Glutamatergic neuron (in vitro differentiated cells): ENCODE data around the gene HOXB5. TPM values are rescaled to one million over a fixed set of nuclear protein-coding genes. Genes with fewer than 3 reads are reported as not detected.

ENCODE experiments used
- DNase-seq: peaks from one replicate; pipeline ENCODE4 v3.0.0; 2022
- H3K27ac Mint-ChIP-seq: one replicate; pipeline ENCODE4 v1.8.0; 2020; ENCODE audit warnings: mild to moderate bottlenecking, mixed read lengths, inconsistent platforms; ENCODE audit not compliant: unreplicated experiment
- H3K27me3 Mint-ChIP-seq: one replicate; pipeline ENCODE4 v1.8.0; 2020; ENCODE audit warnings: mild to moderate bottlenecking, moderate library complexity, mixed read lengths, inconsistent platforms; ENCODE audit not compliant: unreplicated experiment
- H3K36me3 Mint-ChIP-seq: one replicate; pipeline ENCODE4 v1.8.0; 2020; ENCODE audit warnings: mild to moderate bottlenecking, mixed read lengths, inconsistent platforms; ENCODE audit not compliant: unreplicated experiment
- H3K4me1 Mint-ChIP-seq: one replicate; pipeline ENCODE4 v1.8.0; 2020; ENCODE audit warnings: mild to moderate bottlenecking, low read depth, mixed read lengths, inconsistent platforms; ENCODE audit not compliant: unreplicated experiment
- H3K4me3 Mint-ChIP-seq: one replicate; pipeline ENCODE4 v1.8.0; 2020; ENCODE audit warnings: mild to moderate bottlenecking, mixed read lengths, inconsistent platforms; ENCODE audit not compliant: unreplicated experiment
- H3K9me3 Mint-ChIP-seq: one replicate; pipeline ENCODE4 v1.8.0; 2020; ENCODE audit warnings: mild to moderate bottlenecking, moderate library complexity, mixed read lengths, inconsistent platforms; ENCODE audit not compliant: unreplicated experiment
- total RNA-seq: library from RNA; stranded (reverse); fragmentation: NEBNext Ultra II Directional; extraction: Animal tissue kit (Norgen Biotek cat#: 25700); gene quantifications from one replicate; pipeline ENCODE4 v1.2.1, GENCODE V29; 2021; ENCODE audit not compliant: unreplicated experiment
- TF ChIP-seq, protein P1 (sequence below): fragments of 200-600 bp; sonication (generic); IDR thresholded peaks from one replicate; pipeline ENCODE4 v1.5.0; 2021; ENCODE audit not compliant: partially characterized antibody, unreplicated experiment

Gene HOXB5
- total RNA-seq, 1 donor from 2014 or later = not detected

GRCh38 chr17:48577330-48577945 lies 16.1 kb downstream of the HOXB5 start:
- Mint-ChIP-seq H3K4me3 (no peak overlapping the region), H3K27ac (no peak overlapping the region), H3K27me3 (peaks cover 54% of the 10 kb centered on the region), H3K36me3 (no peaks in the 10 kb centered on the region), H3K4me1 (no peaks in the 10 kb centered on the region), H3K9me3 (peaks cover 19% of the 10 kb centered on the region)
- TF ChIP-seq, protein P1, sequence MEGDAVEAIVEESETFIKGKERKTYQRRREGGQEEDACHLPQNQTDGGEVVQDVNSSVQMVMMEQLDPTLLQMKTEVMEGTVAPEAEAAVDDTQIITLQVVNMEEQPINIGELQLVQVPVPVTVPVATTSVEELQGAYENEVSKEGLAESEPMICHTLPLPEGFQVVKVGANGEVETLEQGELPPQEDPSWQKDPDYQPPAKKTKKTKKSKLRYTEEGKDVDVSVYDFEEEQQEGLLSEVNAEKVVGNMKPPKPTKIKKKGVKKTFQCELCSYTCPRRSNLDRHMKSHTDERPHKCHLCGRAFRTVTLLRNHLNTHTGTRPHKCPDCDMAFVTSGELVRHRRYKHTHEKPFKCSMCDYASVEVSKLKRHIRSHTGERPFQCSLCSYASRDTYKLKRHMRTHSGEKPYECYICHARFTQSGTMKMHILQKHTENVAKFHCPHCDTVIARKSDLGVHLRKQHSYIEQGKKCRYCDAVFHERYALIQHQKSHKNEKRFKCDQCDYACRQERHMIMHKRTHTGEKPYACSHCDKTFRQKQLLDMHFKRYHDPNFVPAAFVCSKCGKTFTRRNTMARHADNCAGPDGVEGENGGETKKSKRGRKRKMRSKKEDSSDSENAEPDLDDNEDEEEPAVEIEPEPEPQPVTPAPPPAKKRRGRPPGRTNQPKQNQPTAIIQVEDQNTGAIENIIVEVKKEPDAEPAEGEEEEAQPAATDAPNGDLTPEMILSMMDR = no peak
- no peak for DNase-seq

DNA sequence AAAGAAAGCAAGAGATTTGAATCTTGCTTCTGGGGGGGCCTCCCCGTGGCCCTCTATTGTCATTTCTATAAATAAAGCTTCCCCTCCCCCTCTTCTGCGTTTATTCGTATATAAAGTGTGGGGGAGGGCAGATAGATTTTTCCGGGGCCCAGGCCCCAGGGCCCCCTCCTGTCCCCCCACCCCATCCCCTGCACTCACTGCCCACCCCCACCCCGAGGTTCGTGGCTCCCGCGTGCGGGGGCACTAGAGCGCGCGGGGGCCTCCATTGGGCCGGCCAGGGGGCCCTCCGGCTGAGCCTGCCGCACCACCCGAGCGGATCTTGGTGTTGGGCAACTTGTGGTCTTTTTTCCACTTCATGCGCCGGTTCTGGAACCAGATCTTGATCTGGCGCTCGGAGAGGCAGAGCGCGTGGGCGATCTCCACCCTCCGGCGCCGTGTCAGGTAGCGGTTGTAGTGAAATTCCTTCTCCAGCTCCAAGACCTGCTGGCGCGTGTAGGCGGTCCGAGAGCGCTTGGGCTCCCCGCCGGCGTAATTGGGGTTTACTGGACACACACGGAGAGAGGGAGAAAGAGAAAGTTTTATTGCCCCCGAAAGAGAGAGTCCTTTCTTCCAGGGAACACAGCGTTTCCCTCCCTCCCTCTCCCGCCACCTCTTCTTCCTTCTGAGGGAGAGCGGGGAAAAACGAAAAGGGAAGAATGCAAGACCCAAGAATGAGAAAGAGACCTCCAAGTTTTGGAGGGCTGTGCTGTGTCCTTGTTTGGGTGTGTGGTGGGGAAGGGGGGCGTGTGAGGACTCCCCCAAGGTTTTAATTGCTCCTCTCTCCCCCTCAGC lies 16.9 kb downstream of the HOXB5 start:
- peaks cover 53% of the 10 kb centered on the region for H3K27me3 Mint-ChIP-seq
- H3K4me3 Mint-ChIP-seq = no peak overlapping the region
- H3K27ac Mint-ChIP-seq = no peak overlapping the region
- no peak for DNase-seq
- no peaks in the 10 kb centered on the region for H3K4me1 Mint-ChIP-seq
- TF ChIP-seq, protein P1 = no peak
- peaks cover 17% of the 10 kb centered on the region for H3K9me3 Mint-ChIP-seq
- no peaks in the 10 kb centered on the region for H3K36me3 Mint-ChIP-seq

GRCh38 chr17:48575673-48576478 lies 17.7 kb downstream of the HOXB5 start:
- peaks cover 17% of the 10 kb centered on the region for H3K9me3 Mint-ChIP-seq
- no peak overlapping the region for H3K4me3 Mint-ChIP-seq
- TF ChIP-seq, protein P1 = no peak
- H3K27me3 Mint-ChIP-seq = peaks cover 54% of the 10 kb centered on the region
- no peak overlapping the region for H3K27ac Mint-ChIP-seq
- H3K36me3 Mint-ChIP-seq = no peaks in the 10 kb centered on the region
- no peaks in the 10 kb centered on the region for H3K4me1 Mint-ChIP-seq
- DNase-seq = no peak

DNA sequence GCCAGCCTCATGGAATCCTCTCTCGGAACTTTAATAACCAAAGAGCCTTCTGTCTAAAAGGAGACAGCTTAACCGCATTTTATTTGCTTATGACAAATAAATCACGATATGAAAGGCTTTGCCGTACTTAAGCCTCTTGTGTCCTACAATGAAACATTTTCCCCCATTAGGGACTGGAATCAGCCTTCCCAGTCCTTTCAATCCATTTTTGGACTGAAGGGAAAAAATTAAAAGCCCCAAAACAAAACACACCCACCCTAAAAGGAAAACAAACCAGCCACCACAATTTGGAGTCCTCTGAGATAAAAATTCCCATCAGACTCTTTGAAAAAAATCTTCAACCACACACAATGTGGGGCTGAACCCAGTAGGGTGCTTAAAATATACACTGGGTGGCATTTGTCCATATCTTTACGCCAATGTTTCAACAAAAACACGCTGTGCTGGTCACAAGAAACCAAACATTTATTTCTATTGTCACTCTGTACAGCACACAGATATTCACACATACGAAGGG lies 18.5 kb downstream of the HOXB5 start:
- DNase-seq = no peak
- Mint-ChIP-seq H3K4me1 (no peaks in the 10 kb centered on the region), H3K36me3 (no peaks in the 10 kb centered on the region), H3K9me3 (peaks cover 17% of the 10 kb centered on the region), H3K27ac (no peak overlapping the region), H3K27me3 (peaks cover 51% of the 10 kb centered on the region), H3K4me3 (no peak overlapping the region)
- TF ChIP-seq, protein P1 = no peak
